Measurements from ENCODE around the gene ZNF836. TPM values are rescaled to one million over a fixed set of nuclear protein-coding genes. Genes with fewer than 3 reads are reported as not detected.

ZNF836 gene
- total RNA-seq, 1 donor from 2014 or later: 48.5 TPM

GRCh38 chr19:52188822-52189734 is 17.7 kb upstream of the ZNF836 start:
- peak; percentile 45 for DNase-seq

DNA sequence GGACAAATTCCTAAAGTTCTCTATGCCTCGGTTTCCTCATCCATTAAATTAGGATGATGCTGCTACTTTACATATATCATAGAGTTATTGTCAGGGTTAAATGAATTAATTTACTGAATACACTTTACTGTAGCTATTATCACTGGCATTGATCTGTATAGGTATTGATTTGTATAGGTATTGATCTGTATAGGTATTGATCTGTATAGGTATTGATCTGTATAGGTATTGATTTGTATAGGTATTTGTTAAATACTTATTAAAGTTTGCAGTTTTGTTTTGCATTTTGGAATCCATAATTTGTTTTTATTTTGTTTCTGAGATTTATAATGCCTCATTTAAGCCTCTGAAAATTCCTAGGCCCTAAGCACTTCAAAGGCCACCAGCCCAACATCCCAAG is 16.0 kb upstream of the ZNF836 start:
- no peak for DNase-seq

- no peak for DNase-seq
Measured at GRCh38 chr19:52176574-52176973, 5.2 kb upstream of the ZNF836 start.

DNA sequence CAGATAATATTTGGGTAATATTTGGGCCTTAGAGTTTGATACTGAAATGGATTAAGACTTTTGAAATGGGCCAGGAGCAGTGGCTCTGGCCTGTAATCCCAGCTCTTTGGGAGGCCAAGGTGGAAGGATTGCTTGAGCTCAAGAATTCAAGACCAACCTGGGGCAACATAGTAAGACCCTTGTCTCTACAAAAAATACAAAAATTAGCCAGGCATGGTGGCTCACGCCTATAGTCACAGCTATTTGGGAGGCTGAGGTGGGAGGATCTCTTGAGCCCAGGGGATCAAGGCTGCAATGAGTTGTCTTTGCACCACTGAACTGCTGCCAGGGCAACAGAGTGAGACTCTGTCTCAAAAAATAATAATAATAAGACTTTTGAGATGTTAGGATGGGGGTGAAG is 926 bp upstream of the ZNF836 start:
- no peak for DNase-seq

DNA sequence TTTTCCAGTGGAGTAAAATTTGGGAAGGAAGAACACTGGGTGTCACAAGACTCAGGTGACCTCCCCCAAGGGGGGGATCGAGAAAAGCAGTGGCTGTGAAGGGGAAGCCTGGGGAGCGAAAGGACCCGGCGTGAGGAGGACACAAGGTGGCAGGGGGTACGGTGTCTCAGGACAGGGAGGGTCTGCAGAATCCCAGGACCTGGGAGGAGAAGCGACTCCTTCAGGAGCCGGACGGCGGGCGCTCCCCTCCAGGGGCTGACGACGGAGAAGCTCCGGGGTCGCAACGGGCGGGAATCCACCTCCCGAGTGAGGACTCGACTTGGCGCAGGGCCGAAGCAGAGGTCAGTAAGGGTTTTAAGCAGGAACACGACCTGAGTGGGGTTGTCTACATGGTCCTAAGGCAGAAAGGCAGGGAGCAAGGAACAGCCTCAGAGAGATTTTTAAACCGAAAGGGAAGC is 529 bp downstream of the ZNF836 start:
- no peak for DNase-seq

DNA sequence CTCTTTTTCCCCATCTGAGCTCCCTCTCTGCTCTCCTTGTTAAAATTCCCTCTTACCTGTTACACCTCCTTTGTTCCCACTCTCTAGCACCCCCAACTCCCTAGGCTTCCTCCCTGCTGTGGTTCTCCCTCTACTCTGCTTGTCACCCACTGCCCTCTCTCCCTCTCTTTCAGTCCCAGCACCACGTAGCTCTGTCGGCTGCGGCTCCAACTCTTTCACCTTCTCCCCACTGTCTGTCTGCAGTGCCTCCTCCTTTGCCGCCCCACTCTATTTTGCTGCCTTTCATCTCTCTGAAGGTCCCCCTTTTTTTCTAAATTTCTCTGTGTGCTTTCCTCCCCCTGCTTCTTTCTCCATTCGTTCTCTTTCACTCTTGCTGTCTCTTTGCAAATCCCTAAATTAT is 1.1 kb downstream of the ZNF836 start:
- DNase-seq: no peak

DNA sequence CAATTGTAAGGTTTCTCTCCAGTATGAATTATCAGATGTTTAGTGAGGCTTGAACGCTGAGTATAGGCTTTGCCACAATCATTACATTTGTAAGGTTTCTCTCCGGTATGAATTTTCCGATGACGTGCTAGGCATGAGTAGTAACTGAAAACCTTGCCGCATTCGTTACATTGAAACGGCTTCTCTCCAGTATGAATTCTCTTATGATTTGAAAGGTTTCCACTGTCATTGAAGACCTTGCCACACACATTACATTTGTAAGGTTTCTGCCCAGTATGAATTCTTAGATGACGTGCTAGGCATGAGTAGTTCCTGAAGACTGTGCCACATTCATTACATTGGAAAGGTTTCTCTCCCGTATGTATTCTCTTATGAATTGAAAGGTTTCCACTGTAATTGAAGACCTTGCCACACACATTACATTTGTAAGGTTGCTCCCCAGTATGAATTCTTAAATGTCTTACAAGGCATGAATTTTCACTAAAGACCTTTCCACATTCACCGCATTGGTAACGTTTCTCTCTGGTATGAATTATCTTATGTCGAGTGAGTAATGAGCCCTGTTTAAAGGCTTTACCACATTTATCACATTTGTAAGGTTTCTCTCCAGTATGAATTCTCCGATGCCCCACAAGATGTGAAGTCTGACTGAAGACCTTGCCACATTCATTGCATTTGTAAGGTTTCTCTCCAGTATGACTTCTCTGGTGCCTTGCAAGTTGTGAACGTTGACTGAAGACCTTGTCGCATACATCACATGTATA is 15.6 kb downstream of the ZNF836 start:
- no peak for DNase-seq

- DNase-seq: no peak
Measured at GRCh38 chr19:52148256-52148655, 23.2 kb downstream of the ZNF836 start.

- DNase-seq: no peak
Measured at GRCh38 chr19:52142001-52142595, 29.3 kb downstream of the ZNF836 start.

DNA sequence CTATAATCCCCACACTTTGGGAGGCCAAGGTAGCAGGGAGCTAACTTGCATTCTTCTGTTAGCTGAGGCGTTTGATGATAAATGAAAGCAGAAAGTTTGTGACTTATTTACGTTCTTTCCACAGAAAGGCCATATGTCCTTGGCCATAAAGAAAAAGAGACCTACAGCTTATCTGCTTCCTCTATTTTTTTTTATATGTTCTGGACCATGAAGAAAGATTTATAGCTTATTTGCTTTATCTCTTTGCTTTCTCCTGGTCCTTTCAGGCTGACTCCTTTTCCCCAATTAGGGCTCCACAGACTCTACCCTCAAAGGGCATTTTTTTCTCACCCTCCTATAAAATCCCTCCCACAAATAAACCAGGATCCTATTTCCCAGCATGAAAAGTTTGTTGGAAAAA is 30.2 kb downstream of the ZNF836 start:
- DNase-seq: no peak

- no peak for DNase-seq
Measured at GRCh38 chr19:52140032-52140710, 31.2 kb downstream of the ZNF836 start.

DNA sequence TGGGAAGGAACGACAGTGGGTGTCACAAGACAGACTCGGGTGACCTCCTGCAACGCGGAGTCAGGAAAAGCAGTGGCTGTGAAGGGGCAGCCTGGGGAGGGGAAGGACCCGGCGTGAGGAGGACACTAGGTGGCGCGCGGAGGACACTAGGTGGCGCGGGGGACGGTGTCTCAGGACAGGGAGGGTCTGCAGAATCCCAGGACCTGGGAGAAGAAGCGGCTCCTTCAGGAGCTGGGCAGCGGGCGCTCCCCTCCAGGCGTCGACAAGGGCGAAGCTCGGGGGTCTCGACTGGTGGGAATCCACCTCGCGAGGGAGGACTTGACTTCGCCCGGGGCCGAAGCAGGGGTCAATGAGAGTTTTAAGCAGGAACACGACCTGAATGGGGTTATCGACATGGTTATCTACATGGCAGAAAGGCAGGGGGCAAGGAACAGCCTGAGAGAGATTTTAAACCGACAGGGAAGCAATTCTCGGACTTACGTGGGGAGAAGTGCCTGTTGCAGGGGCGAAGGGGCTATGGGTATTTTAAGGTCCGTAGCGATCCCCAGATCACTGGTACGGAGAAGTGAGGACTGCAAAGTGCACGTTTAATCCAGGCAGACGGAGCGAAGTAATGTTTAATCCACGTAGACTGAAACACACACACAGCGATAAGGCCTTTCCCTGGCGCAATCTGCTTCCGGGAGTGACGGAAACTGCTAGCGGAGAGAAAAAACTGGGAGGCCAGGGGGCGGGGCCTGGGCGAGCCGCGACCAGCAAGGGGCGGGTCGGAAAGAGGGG is 32.0 kb downstream of the ZNF836 start, which contains the start of gene ZNF616:
TSS of gene ZNF616 (minus strand) at position 687 of the 780 bp plus-strand sequence. CDS start 9,426 bp downstream, outside the sequence.
- peak; percentile 94 for DNase-seq

DNA sequence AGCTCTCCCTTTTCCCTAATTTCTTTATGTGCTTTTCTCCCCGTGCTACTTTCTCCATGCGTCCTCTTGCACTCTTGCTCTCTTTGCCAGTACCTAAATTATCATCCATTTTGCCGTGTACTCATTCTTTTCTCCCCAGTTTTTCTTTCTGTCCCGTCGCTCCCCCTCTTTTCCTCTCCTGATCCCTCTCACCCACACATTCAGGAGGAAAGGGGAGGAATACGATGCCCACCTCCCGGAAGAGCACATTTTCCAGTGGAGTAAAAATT is 32.5 kb downstream of the ZNF836 start:
- no peak for DNase-seq

- DNase-seq: no peak
Measured at GRCh38 chr19:52138278-52138982, 33.0 kb downstream of the ZNF836 start.

GRCh38 chr19:52120286-52120685 is 51.1 kb downstream of the ZNF836 start:
- no peak for DNase-seq

DNA sequence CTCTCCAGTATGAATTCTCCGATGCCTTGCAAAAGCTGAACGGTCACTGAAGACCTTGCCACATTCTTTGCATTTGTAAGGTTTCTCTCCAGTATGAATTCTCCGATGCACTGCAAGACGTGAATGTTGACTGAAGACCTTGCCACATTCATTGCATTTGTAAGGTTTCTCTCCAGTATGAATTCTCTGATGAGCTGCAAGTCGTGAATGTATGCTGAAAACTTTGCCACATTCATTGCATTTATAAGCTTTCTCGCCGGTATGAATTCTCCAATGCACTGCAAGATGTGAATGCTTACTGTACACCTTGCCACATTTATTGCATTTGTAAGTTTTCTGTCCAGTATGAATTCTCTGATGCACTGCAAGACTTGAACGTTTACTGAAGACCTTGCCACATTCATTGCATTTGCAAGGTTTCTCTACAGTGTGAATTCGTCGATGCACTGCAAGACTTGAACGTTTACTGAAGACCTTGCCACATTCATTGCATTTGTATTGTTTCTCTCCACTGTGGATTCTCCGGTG is 55.8 kb downstream of the ZNF836 start:
- no peak for DNase-seq

GRCh38 chr19:52114691-52115090 is 56.7 kb downstream of the ZNF836 start:
- DNase-seq: no peak

GRCh38 chr19:52112624-52113023 is 58.8 kb downstream of the ZNF836 start:
- DNase-seq: no peak

- DNase-seq: no peak
Measured at GRCh38 chr19:52110780-52111179, 60.6 kb downstream of the ZNF836 start.
